Right hindlimb (tissue), 1 donor: Measurements from ENCODE around the gene SLC38A9.
A peak's percentile ranks its signal among the peaks of the same experiment; 100 is the strongest.
"Not testable (repeated sequence)": the region's sequence is repeated elsewhere in the genome, so short reads cannot be mapped to it uniquely, and the experiment has no call there.

ENCODE experiments used
- DNase-seq: peaks from one replicate; pipeline ENCODE4 v3.0.0-alpha.2; 2018

Gene SLC38A9

GRCh38 chr5:55712023-55712859 lies at the start of gene SLC38A9:
Gene SLC38A9, minus strand, starts transcription at chr5:55712324. Its CDS starts 14,366 bp downstream, at chr5:55697958.
- peak; percentile 98 for DNase-seq

- not testable (repeated sequence) for DNase-seq
Measured at GRCh38 chr5:55761721-55762120, 49.6 kb upstream of the SLC38A9 start.

GRCh38 chr5:55758714-55759113 lies 46.6 kb upstream of the SLC38A9 start:
- DNase-seq = no peak

GRCh38 chr5:55758231-55758630 lies 46.1 kb upstream of the SLC38A9 start:
- DNase-seq = no peak

GRCh38 chr5:55750499-55750898 lies 38.4 kb upstream of the SLC38A9 start:
- no peak for DNase-seq

GRCh38 chr5:55750063-55750462 lies 37.9 kb upstream of the SLC38A9 start:
- DNase-seq = no peak

GRCh38 chr5:55749387-55749786 lies 37.3 kb upstream of the SLC38A9 start:
- no peak for DNase-seq

GRCh38 chr5:55747778-55748318 lies 35.7 kb upstream of the SLC38A9 start:
- DNase-seq = no peak

GRCh38 chr5:55742778-55743177 lies 30.7 kb upstream of the SLC38A9 start:
- no peak for DNase-seq

GRCh38 chr5:55737793-55738192 lies 25.7 kb upstream of the SLC38A9 start, which contains the start of gene DDX4:
Gene DDX4, plus strand, starts transcription at chr5:55738061. Its CDS starts 903 bp downstream, at chr5:55738964.
- no peak for DNase-seq

GRCh38 chr5:55734658-55735057 lies 22.5 kb upstream of the SLC38A9 start:
- DNase-seq = no peak

GRCh38 chr5:55732585-55732984 lies 20.5 kb upstream of the SLC38A9 start:
- DNase-seq = no peak

- no peak for DNase-seq
Measured at GRCh38 chr5:55731848-55732247, 19.7 kb upstream of the SLC38A9 start.

- DNase-seq = no peak
Measured at GRCh38 chr5:55724281-55724680, 12.2 kb upstream of the SLC38A9 start.

- DNase-seq = no peak
Measured at GRCh38 chr5:55720188-55720703, 8.1 kb upstream of the SLC38A9 start.

- not testable (repeated sequence) for DNase-seq
Measured at GRCh38 chr5:55719026-55719425, 6.9 kb upstream of the SLC38A9 start.

- no peak for DNase-seq
Measured at GRCh38 chr5:55715519-55716078, 3.5 kb upstream of the SLC38A9 start.

- no peak for DNase-seq
Measured at GRCh38 chr5:55714749-55715148, 2.6 kb upstream of the SLC38A9 start.

GRCh38 chr5:55714339-55714738 lies 2.2 kb upstream of the SLC38A9 start:
- DNase-seq = no peak

- DNase-seq = no peak
Measured at GRCh38 chr5:55713871-55714270, 1.7 kb upstream of the SLC38A9 start.

GRCh38 chr5:55711507-55712022 lies 559 bp downstream of the SLC38A9 start:
- no peak for DNase-seq

GRCh38 chr5:55708732-55709131 lies 3.4 kb downstream of the SLC38A9 start:
- DNase-seq = no peak

- no peak for DNase-seq
Measured at GRCh38 chr5:55706230-55706629, 5.9 kb downstream of the SLC38A9 start.
